Body of pancreas (tissue), 4 donors: ENCODE data around the gene LIN37.

Experiments
- POLR2A ChIP-seq, 3 donors: fragments of 450-650 bp; IDR thresholded peaks; one replicate each; pipeline ENCODE4 v1.6.1; 2016; ENCODE audit warnings: antibody characterized with exemption in 3 of 3, mild to moderate bottlenecking in 2 of 3
- TF ChIP-seq, protein P1 (sequence below), 7 experiments: fragments of 450-650 bp in 4 of 7; fragments of 200-600 bp in 3 of 7; sonication (generic) in 3 of 7; IDR thresholded peaks; one replicate each; pipeline ENCODE4 v1.5.1; 2016 to 2019; ENCODE audit warnings: antibody characterized with exemption in 7 of 7

DNA sequence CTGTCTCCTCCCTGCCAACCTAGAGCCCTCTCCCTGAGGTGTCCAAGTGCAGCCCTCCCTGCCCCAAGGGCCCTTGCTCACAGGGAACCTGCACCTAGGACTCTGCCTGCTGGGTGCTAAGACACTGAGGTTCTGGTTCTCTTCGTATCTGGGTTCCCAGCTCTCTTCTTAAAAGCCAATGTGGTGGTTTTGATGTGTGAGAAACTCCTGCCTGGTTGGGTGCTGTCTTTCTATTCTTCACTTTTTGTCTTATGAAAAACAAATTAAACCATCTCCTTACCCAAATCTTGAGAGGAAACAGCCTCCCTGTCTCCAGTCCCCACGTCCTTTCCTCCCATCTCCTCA, 34.9 kb upstream of the LIN37 start:
- TF ChIP-seq, protein P1, sequence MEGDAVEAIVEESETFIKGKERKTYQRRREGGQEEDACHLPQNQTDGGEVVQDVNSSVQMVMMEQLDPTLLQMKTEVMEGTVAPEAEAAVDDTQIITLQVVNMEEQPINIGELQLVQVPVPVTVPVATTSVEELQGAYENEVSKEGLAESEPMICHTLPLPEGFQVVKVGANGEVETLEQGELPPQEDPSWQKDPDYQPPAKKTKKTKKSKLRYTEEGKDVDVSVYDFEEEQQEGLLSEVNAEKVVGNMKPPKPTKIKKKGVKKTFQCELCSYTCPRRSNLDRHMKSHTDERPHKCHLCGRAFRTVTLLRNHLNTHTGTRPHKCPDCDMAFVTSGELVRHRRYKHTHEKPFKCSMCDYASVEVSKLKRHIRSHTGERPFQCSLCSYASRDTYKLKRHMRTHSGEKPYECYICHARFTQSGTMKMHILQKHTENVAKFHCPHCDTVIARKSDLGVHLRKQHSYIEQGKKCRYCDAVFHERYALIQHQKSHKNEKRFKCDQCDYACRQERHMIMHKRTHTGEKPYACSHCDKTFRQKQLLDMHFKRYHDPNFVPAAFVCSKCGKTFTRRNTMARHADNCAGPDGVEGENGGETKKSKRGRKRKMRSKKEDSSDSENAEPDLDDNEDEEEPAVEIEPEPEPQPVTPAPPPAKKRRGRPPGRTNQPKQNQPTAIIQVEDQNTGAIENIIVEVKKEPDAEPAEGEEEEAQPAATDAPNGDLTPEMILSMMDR (IDR thresholded peaks at IDR 0.05), result no peak
- no peak for TF ChIP-seq POLR2A (IDR thresholded peaks at IDR 0.05)
